Measurements from ENCODE around the gene ARRDC1.

Gene ARRDC1

DNA sequence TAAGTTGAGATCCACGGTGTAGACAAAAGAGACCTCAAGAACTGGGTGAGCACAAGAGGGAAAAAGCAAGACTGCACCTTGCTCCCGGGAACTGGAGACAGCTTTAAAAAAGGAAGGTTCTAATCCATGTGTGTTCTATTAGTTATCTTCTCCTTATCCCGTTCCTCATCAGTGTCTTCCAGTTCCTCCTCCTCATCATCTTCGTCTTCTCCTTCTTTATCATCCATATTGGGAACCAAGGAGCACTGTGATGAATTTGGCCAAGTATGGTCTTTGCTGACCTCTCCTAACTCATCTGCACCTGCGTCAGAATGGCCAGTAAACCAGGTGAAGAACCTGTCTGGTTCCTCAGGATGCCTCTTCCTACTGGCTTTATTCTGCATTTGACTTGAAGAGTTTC is 35.4 kb downstream of the ARRDC1 start:
- DNase-seq (ENCODE audit: low read depth) = no peak

GRCh38 chr9:137642118-137642601 is 36.7 kb downstream of the ARRDC1 start:
- DNase-seq (ENCODE audit: low read depth) = no peak

- no peak for DNase-seq (ENCODE audit: low read depth)
Observed at GRCh38 chr9:137642892-137643291, 37.4 kb downstream of the ARRDC1 start.

- no peak for DNase-seq (ENCODE audit: low read depth)
Observed at GRCh38 chr9:137643921-137644320, 38.4 kb downstream of the ARRDC1 start.

DNA sequence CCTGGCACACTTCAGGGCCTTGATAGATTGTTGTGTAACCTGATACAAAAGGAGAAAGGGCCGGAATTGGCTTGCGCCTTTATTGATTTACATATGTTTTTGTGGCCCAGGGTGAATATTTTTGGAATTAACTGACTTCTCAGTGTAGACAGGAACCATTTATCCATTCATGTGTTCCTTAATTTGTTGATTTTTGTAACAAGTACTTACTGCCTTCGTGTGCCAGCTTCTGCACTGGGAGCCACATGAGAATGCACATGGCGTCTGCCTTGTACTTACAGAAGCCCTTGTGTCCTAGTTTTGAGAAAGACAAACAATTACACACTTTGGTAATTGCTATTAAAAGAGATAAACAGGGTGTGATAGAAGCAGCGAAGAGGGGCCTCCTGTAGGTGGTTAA is 39.7 kb downstream of the ARRDC1 start:
- DNase-seq (ENCODE audit: low read depth) = no peak

DNA sequence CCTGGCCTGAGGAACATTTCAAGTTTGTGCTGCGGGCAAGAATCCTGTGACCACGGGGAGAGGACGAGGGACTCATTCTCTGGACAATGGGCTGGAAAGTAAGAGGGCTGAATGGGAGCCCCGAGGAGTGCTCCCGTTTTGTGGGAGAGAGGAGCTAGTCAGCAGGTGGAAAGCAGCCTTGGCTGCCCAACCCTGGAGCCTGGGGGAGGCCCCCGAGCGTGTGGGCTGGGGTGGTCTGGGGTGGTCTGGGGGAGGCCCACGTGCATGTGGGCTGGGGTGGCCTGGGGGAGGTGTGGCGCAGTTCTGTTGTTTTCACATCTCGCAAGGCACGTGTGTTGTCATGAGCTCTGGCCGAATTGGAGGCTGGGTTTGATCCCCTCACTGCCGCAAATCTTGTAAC is 40.9 kb downstream of the ARRDC1 start:
- no peak for DNase-seq (ENCODE audit: low read depth)

GRCh38 chr9:137647096-137647714 is 41.7 kb downstream of the ARRDC1 start:
- DNase-seq (ENCODE audit: low read depth) = no peak

DNA sequence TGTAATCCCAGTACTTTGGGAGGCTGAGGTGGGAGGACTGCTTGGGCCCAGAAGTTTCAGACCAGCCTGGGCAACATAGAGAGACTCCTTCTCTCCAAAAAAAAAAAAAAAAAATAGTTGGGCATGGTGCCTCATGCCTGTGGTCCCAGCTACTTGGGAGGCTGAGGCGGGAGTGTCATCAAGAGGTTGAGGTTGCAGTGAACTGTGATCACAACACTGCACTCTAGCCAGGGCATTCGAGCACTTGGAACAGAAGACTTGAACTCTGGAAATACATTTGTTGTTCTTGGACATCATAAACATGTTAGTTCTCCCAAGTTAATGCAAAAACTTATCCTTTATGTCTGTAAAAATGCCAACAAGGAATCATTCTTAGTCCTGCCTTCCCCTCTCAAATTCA is 42.9 kb downstream of the ARRDC1 start:
- no peak for DNase-seq (ENCODE audit: low read depth)

- DNase-seq (ENCODE audit: low read depth) = no peak
Observed at GRCh38 chr9:137649553-137649952, 44.1 kb downstream of the ARRDC1 start.

GRCh38 chr9:137650259-137650658 is 44.8 kb downstream of the ARRDC1 start:
- no peak for DNase-seq (ENCODE audit: low read depth)

DNA sequence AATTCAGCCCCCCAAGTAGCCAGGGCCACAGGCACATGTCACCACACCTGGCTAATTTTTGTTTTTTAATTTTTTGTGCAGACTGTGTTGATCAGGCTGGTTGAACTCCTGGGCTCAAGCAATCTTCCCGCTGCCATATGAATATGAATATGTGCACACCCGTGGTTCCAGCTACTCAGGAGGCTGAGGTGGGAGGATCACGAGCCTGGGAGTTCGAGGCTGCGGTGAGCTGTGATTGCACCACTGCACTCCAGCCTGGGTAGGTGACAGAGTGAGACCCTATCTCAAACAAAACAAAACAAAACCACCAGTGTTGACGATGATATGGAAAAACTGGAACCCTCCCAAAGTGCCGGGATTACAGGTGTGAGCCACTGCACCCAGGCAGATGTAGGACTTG is 45.3 kb downstream of the ARRDC1 start:
- no peak for DNase-seq (ENCODE audit: low read depth)

- DNase-seq (ENCODE audit: low read depth) = no peak
Observed at GRCh38 chr9:137656416-137656815, 50.9 kb downstream of the ARRDC1 start.

- no peak for DNase-seq (ENCODE audit: low read depth)
Observed at GRCh38 chr9:137657606-137658005, 52.1 kb downstream of the ARRDC1 start.

GRCh38 chr9:137658781-137659180 is 53.3 kb downstream of the ARRDC1 start:
- no peak for DNase-seq (ENCODE audit: low read depth)

DNA sequence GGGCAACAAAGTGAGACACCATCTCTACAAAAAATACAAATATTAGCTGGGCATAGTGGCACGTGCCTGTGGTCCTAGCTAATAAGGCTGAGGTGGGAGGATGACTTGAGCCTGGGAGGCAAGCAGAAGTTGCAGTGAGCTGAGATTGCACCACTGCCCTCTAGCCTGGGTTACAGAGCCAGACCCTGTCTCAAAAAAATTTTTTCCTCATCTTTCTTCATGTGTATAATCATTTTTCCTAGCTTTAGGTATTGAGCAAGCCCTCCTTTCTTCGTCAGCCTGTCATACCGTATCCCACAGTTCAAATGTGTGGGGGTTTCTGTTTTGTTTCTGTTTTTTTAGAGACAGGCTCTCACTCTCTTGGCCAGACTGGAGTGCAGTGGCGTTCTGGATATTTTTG is 54.7 kb downstream of the ARRDC1 start:
- DNase-seq (ENCODE audit: low read depth) = no peak

GRCh38 chr9:137663584-137663983 is 58.1 kb downstream of the ARRDC1 start:
- no peak for DNase-seq (ENCODE audit: low read depth)

DNA sequence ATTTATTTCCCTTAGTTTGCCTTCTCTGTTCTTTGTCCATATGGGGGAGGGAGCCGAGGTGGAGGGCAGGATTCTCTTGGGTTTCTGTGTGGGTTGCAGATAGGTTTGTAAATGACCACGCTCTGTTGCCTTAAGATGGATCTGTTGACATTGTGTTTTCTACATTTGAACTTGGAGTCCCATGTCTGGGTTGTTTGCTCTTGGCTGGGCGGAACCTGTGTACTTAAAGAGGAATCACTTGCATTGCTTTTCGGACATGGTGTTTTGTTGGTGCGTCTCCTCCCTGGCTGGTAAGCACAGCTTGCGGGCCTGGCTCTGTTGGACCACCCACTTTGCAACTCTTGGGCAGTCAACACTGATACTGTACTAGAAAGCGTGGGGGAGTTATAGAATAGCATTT is 59.2 kb downstream of the ARRDC1 start:
- no peak for DNase-seq (ENCODE audit: low read depth)
